Fibroblast of lung (primary cell): ENCODE results near the gene PPFIA4. TPM values are rescaled to one million over a fixed set of nuclear protein-coding genes. Genes with fewer than 3 reads are reported as not detected.

Experiments used
- DNase-seq, 2 donors: peaks; one replicate each; pipeline versions ENCODE4 v3.0.0 to v3.0.0-alpha.2; 2010; ENCODE audit warnings: low read depth in 2 of 2
- H2AFZ ChIP-seq: 2 replicates; pipeline ENCODE4 v1.5.1; 2012; ENCODE audit warnings: low read length, control low read depth, inconsistent platforms
- H3K27ac ChIP-seq: 2 replicates; pipeline ENCODE4 v1.5.1; 2011; ENCODE audit warnings: low read length, control low read depth; ENCODE audit not compliant: insufficient read depth
- H3K27me3 ChIP-seq: 2 replicates; pipeline ENCODE4 v1.5.1; 2011; ENCODE audit warnings: mild to moderate bottlenecking, low read length; ENCODE audit not compliant: control insufficient read depth, insufficient read depth
- H3K36me3 ChIP-seq: 2 replicates; pipeline ENCODE4 v1.5.1; 2011; ENCODE audit warnings: low read length; ENCODE audit not compliant: control insufficient read depth, insufficient read depth
- H3K4me1 ChIP-seq: 2 replicates; pipeline ENCODE4 v1.5.1; 2011; ENCODE audit warnings: low read length; ENCODE audit not compliant: control insufficient read depth, insufficient read depth; ENCODE audit errors: extremely low read depth
- H3K4me2 ChIP-seq: 2 replicates; pipeline ENCODE4 v1.5.1; 2011; ENCODE audit warnings: low read length, control low read depth; ENCODE audit not compliant: insufficient read depth; ENCODE audit errors: extremely low read depth
- H3K4me3 ChIP-seq, 4 experiments: fragments of 200-600 bp in 1 of 4; sonication (generic) in 1 of 4; replicated peaks in 1 of 4; 2 replicates each; pipeline ENCODE4 v1.5.1; 2011 to 2016; ENCODE audit warnings: low read length in 4 of 4, low read depth in 3 of 4, mild to moderate bottlenecking in 3 of 4, control low read depth in 2 of 4, inconsistent platforms in 1 of 4, mixed read lengths in 1 of 4; ENCODE audit not compliant: insufficient read depth in 1 of 4; ENCODE audit errors: control extremely low read depth in 1 of 4
- H3K79me2 ChIP-seq: 2 replicates; pipeline ENCODE4 v1.5.1; 2012; ENCODE audit warnings: mild to moderate bottlenecking, low read length, inconsistent platforms; ENCODE audit not compliant: control insufficient read depth, insufficient read depth
- H3K9ac ChIP-seq: 2 replicates; pipeline ENCODE4 v1.5.1; 2011; ENCODE audit warnings: mild to moderate bottlenecking, low read length, control low read depth; ENCODE audit not compliant: insufficient read depth
- H3K9me3 ChIP-seq: 2 replicates; pipeline ENCODE4 v1.5.1; 2012; ENCODE audit warnings: low read depth, low read length; ENCODE audit not compliant: control insufficient read depth, insufficient read depth
- H4K20me1 ChIP-seq: 2 replicates; pipeline ENCODE4 v1.5.1; 2011; ENCODE audit warnings: low read length; ENCODE audit not compliant: control insufficient read depth, insufficient read depth; ENCODE audit errors: extremely low read depth
- EZH2 ChIP-seq: IDR thresholded peaks from 2 replicates; pipeline ENCODE4 v1.5.1; 2012; ENCODE audit warnings: low read length, control low read depth, mild to moderate bottlenecking; ENCODE audit errors: missing control alignments
- polyA plus RNA-seq, 2 donors: library from polyadenylated mRNA; depleted of rRNA in 1 of 2; stranded (reverse) in 1 of 2; unstranded in 1 of 2; fragments of >200 nt; gene quantifications; 2 replicates each; pipeline ENCODE4 v1.2.1, GENCODE V29; 2011 to 2012; ENCODE audit warnings: missing spikeins in 1 of 2
- total RNA-seq: library from RNA; depleted of rRNA; stranded (reverse); fragments of >200 nt; gene quantifications from 2 replicates; pipeline ENCODE4 v1.2.1, GENCODE V29; 2014
- TF ChIP-seq, protein P1 (sequence below), 2 donors: IDR thresholded peaks in 1 of 2; conservative IDR thresholded peaks in 1 of 2; 1 replicate in 1 of 2; 2 replicates in 1 of 2; pipeline ENCODE4 v1.5.1; 2011 to 2012; ENCODE audit warnings: low read length in 2 of 2, control low read depth in 1 of 2, inconsistent platforms in 1 of 2, low read depth in 1 of 2, mild to moderate bottlenecking in 1 of 2

Gene PPFIA4
- total and polyA plus RNA-seq, 2 donors (not counting 1 experiment from before 2014, with no cell fraction given) = 3.2 to 4.3 TPM

DNA sequence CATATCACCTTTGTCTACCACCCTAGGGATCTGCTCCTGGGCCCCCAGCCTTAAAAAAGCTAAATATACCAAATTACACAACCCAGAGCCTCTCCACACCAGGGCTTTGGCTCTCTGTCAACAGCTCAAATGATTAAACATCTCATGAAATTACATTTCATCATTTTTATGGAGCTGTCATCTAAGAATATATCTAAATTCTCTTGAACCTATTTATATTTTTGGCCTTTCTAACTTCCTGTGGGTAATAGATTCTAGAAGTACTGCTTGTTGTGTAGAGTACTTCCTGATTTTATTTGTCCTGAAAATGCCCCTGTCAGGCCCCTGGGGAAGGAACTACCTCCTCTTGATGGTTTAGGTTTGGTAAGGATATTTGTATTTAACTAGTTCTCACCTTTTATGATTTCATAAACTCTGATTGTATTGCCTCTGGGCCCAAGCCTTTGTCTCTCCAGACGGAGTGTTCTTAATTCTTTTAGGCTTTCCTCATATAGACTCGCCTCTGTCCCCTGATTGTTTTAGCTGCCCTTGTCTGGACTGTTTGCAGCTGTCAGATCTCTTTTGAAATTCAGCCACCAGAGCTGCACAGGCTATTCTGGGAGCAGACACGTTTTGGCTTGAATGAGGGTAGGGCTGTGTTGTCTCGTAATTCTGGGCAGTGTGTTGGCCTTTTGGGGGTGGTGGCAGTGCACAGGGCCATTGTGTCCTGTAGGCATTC, 42.9 kb downstream of the PPFIA4 start:
- Histone ChIP-seq H3K9ac (no peak overlapping the region), H3K27ac (no peak overlapping the region), H3K9me3 (no peaks in the 10 kb centered on the region), H3K4me3 (no peak overlapping the region), H3K4me1 (no peaks in the 10 kb centered on the region), H3K36me3 (no peaks in the 10 kb centered on the region), H2AFZ (no peak overlapping the region), H3K79me2 (no peaks in the 10 kb centered on the region), H4K20me1 (no peaks in the 10 kb centered on the region), H3K27me3 (peaks cover 11% of the 10 kb centered on the region), H3K4me2 (no peak overlapping the region)
- no peak for TF ChIP-seq EZH2
- TF ChIP-seq, protein P1, sequence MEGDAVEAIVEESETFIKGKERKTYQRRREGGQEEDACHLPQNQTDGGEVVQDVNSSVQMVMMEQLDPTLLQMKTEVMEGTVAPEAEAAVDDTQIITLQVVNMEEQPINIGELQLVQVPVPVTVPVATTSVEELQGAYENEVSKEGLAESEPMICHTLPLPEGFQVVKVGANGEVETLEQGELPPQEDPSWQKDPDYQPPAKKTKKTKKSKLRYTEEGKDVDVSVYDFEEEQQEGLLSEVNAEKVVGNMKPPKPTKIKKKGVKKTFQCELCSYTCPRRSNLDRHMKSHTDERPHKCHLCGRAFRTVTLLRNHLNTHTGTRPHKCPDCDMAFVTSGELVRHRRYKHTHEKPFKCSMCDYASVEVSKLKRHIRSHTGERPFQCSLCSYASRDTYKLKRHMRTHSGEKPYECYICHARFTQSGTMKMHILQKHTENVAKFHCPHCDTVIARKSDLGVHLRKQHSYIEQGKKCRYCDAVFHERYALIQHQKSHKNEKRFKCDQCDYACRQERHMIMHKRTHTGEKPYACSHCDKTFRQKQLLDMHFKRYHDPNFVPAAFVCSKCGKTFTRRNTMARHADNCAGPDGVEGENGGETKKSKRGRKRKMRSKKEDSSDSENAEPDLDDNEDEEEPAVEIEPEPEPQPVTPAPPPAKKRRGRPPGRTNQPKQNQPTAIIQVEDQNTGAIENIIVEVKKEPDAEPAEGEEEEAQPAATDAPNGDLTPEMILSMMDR (conservative IDR thresholded peaks at IDR 0.05 in 1 of 2, IDR thresholded peaks at IDR 0.05 in 1 of 2; ENCODE audit: low read depth in 1 of 2, low read length in 2 of 2) = no peak
- peak in 1 of 2 donors; percentile 11 for DNase-seq

DNA sequence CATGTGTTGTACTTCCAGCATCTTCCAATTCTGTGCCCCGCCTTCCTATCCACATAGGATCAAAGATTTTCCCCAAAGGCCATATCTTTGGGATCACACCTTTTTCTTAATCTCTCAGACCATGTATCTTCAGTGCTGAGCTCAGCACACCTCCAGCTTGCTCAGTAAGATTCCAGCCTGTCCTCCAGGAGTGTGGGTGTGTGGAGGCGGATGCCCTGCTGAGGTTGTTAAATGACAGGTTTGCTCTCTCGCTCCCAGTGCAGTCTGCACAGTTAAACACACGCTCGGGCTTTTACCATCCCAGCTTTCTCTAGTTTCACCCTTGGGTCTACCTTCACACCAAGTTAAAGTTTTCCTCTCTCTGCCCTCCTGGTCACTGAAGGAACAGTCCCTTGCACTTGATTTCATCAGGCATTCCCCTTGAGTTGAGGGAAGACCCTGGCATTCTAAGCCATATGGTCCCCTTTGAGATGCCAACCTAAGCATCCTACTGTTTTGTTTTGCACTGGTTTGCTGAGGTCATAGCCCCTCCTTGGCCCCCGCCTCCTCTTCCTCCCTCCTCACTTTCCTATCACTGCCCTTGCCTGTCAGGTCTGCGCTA, 45.8 kb downstream of the PPFIA4 start:
- Histone ChIP-seq H3K4me2 (no peak overlapping the region), H3K9ac (no peak overlapping the region)

DNA sequence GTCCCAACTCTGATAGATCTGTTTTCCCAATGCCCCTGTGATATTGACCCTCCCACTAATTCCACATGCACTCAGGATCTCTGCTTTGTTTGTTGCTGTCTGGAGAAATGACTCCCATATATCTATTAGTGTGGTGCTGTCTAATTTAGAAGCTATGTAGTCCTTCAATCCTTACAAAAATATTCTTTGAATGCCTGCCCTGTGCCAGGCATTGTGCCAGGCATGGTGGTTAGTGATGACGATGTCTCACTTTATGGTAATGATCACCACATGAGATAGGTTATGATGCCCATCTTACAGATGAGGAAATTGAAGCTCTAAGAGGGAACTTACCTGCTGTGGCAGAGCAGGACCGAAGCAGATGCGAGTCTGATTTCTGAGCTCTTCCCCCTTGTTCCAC, 46.6 kb downstream of the PPFIA4 start:
- Histone ChIP-seq H3K4me1 (no peaks in the 10 kb centered on the region), H3K27me3 (peaks cover 28% of the 10 kb centered on the region), H3K4me3 (no peak overlapping the region), H3K79me2 (no peaks in the 10 kb centered on the region), H3K36me3 (no peaks in the 10 kb centered on the region), H2AFZ (no peak overlapping the region), H3K9ac (no peak overlapping the region), H3K9me3 (no peaks in the 10 kb centered on the region), H3K27ac (no peak overlapping the region), H3K4me2 (no peak overlapping the region), H4K20me1 (no peaks in the 10 kb centered on the region)
- peak in 1 of 2 donors; percentile 12 for DNase-seq
- no peak for TF ChIP-seq EZH2
- TF ChIP-seq, protein P1 (conservative IDR thresholded peaks at IDR 0.05 in 1 of 2, IDR thresholded peaks at IDR 0.05 in 1 of 2; ENCODE audit: low read depth in 1 of 2, low read length in 2 of 2) = no peak

More for the DNA sequence above, 45.8 kb downstream of the PPFIA4 start:
- no peak for DNase-seq
- no peak overlapping the region for H3K4me3 ChIP-seq
- TF ChIP-seq EZH2 = peak; percentile 32
- TF ChIP-seq, protein P1 (conservative IDR thresholded peaks at IDR 0.05 in 1 of 2, IDR thresholded peaks at IDR 0.05 in 1 of 2; ENCODE audit: low read depth in 1 of 2, low read length in 2 of 2) = no peak
- H3K9me3 ChIP-seq = no peaks in the 10 kb centered on the region
- H4K20me1 ChIP-seq = no peaks in the 10 kb centered on the region
- H3K27me3 ChIP-seq = peaks cover 21% of the 10 kb centered on the region
- no peaks in the 10 kb centered on the region for H3K79me2 ChIP-seq
- H3K27ac ChIP-seq = no peak overlapping the region
- H3K4me1 ChIP-seq = no peaks in the 10 kb centered on the region
- no peak overlapping the region for H2AFZ ChIP-seq
- H3K36me3 ChIP-seq = no peaks in the 10 kb centered on the region
